GM23248 (cell line): ENCODE measurements around the gene GPR12. TPM values are rescaled to one million over a fixed set of nuclear protein-coding genes. Genes with fewer than 3 reads are reported as not detected.

Experiments used
- DNase-seq: peaks from one replicate; pipeline ENCODE4 v3.0.0-alpha.2; 2015
- H2AFZ ChIP-seq: fragments of 200-600 bp; sonication (generic); 2 replicates; pipeline ENCODE4 v1.6.1; 2016; ENCODE audit warnings: antibody characterized with exemption
- H3F3A ChIP-seq: fragments of 200-600 bp; sonication (generic); 2 replicates; pipeline ENCODE4 v1.6.1; 2016; ENCODE audit warnings: mild to moderate bottlenecking, antibody characterized with exemption, mixed run types; ENCODE audit not compliant: insufficient read depth
- H3K27ac ChIP-seq: fragments of 200-600 bp; sonication (generic); 2 replicates; pipeline ENCODE4 v1.5.1; 2016; ENCODE audit warnings: mild to moderate bottlenecking
- H3K27me3 ChIP-seq: fragments of 200-600 bp; sonication (generic); replicated peaks from 2 replicates; pipeline ENCODE4 v1.6.1; 2016; ENCODE audit warnings: mild to moderate bottlenecking; ENCODE audit not compliant: insufficient read depth
- H3K36me3 ChIP-seq: fragments of 200-600 bp; sonication (generic); 2 replicates; pipeline ENCODE4 v1.6.1; 2016; ENCODE audit warnings: low read depth, mild to moderate bottlenecking
- H3K4me1 ChIP-seq: fragments of 200-600 bp; sonication (generic); 2 replicates; pipeline ENCODE4 v1.6.1; 2016; ENCODE audit warnings: mild to moderate bottlenecking; ENCODE audit not compliant: insufficient read depth
- H3K4me2 ChIP-seq: fragments of 200-600 bp; sonication (generic); one replicate; pipeline ENCODE4 v1.6.1; 2016; ENCODE audit warnings: mild to moderate bottlenecking; ENCODE audit not compliant: unreplicated experiment
- H3K4me3 ChIP-seq: fragments of 200-600 bp; sonication (generic); 2 replicates; pipeline ENCODE4 v1.5.1; 2016; ENCODE audit warnings: mild to moderate bottlenecking
- H3K79me2 ChIP-seq: fragments of 200-600 bp; sonication (generic); 2 replicates; pipeline ENCODE4 v1.6.1; 2016; ENCODE audit warnings: mild to moderate bottlenecking; ENCODE audit not compliant: insufficient read depth
- H3K9ac ChIP-seq: fragments of 200-600 bp; sonication (generic); 2 replicates; pipeline ENCODE4 v1.6.1; 2016; ENCODE audit warnings: mild to moderate bottlenecking
- H3K9me2 ChIP-seq: fragments of 200-600 bp; sonication (generic); 2 replicates; pipeline ENCODE4 v1.6.1; 2016; ENCODE audit warnings: mixed run types, mild to moderate bottlenecking, moderate library complexity; ENCODE audit not compliant: insufficient read depth
- H3K9me3 ChIP-seq: fragments of 200-600 bp; sonication (generic); one replicate; pipeline ENCODE4 v1.6.1; 2017; ENCODE audit warnings: low read depth
- H4K20me1 ChIP-seq: fragments of 200-600 bp; sonication (generic); 2 replicates; pipeline ENCODE4 v1.6.0; 2016; ENCODE audit not compliant: insufficient read depth
- EZH2 ChIP-seq: fragments of 200-600 bp; sonication (generic); IDR thresholded peaks from 2 replicates; pipeline ENCODE4 v1.6.1; 2018; ENCODE audit warnings: antibody characterized with exemption, mild to moderate bottlenecking; ENCODE audit not compliant: insufficient read depth, poor library complexity, severe bottlenecking
- EZH2phosphoT487 ChIP-seq: fragments of 200-600 bp; sonication (generic); IDR thresholded peaks from 2 replicates; pipeline ENCODE4 v1.6.1; 2018; ENCODE audit warnings: antibody characterized with exemption, moderate library complexity, mild to moderate bottlenecking, low read depth; ENCODE audit not compliant: insufficient read depth
- WGBS, 2 experiments: methylation state at CpG; one replicate each; pipeline ENCODE4 v1.1.6; 2015 to 2017; ENCODE audit warnings: low lambda C conversion rate in 2 of 2, low coverage in 1 of 2; ENCODE audit errors: missing lambda C conversion rate in 2 of 2; 5-methylcytosine and 5-hydroxymethylcytosine counted together
- in situ Hi-C: fragments of 300-500 bp; cut with MboI; formaldehyde crosslinking; loops from 2 replicates; pipeline ENCODE4 v1.15.0; 2020
- polyA plus RNA-seq: library from polyadenylated mRNA; unstranded; fragments of >200 nt; fragmentation: Nextera tagmentation; extraction: Ambion mirVana; gene quantifications from 2 replicates; pipeline ENCODE4 v1.2.1, GENCODE V29; 2016
- total RNA-seq: library from RNA; depleted of rRNA; stranded (reverse); fragments of >200 nt; shearing (Covaris generic); gene quantifications from 2 replicates; pipeline ENCODE4 v1.2.3, GENCODE V29; 2014

Gene GPR12
- total and polyA plus RNA-seq, 2 experiments from 2014 or later = not detected

DNA sequence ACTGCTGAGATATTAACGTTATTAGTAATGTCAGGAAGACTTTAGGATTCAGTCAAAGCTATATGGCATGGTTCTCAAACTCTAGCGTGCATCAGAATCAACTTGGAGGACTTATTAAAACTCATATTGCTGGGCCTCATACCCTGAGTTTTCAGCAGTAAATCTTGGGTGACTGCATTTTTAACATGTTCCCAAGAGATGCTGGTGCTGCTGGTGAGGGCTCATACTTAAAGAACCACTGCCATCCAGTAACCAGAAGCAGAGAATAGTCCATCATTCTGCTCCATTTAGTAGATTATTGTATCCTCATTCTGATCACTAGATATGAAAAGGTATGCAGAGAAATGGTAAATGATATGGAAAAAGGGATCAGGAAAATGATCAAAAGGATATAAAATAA, 7.9 kb downstream of the GPR12 start:
- no peaks in the 10 kb centered on the region for H3K36me3 ChIP-seq
- no peaks in the 10 kb centered on the region for H3K79me2 ChIP-seq
- H3K9ac ChIP-seq = no peak overlapping the region
- no peaks in the 10 kb centered on the region for H4K20me1 ChIP-seq
- no peak overlapping the region for H2AFZ ChIP-seq
- in situ Hi-C loops = no loop called here
- no peak overlapping the region for H3K4me2 ChIP-seq
- H3K4me3 ChIP-seq = no peak overlapping the region
- H3K9me2 ChIP-seq = no peaks in the 10 kb centered on the region
- no peaks in the 10 kb centered on the region for H3K4me1 ChIP-seq
- TF ChIP-seq EZH2phosphoT487 = no peak
- no peak for TF ChIP-seq EZH2
- H3K9me3 ChIP-seq = no peaks in the 10 kb centered on the region
- no peaks in the 10 kb centered on the region for H3F3A ChIP-seq
- 10 to 24% methylated on average over 2 of the region's 2 CpGs for WGBS, 2 experiments
- H3K27ac ChIP-seq = no peak overlapping the region
- peaks cover 15% of the 10 kb centered on the region for H3K27me3 ChIP-seq
- no peak for DNase-seq

DNA sequence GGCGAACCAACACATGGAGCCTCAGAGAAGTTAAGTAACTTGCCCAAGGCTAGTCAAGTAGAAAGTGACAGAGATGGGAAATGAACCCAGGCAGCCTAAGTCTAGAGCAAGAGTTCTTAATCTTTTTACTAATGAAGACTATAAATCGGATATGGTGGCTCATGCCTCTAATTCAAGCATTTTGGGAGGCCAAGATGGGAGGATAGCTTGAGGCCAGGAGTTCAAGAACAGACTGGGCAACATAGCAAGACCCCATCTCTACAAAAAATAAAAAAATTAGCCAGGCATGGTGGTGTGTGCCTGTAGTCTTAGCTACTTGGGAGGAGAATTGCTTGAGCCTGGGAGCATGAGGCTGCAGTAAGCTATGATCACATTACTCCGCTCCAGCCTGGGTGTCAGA, 10.7 kb downstream of the GPR12 start:
- in situ Hi-C loops = no loop called here
- Histone ChIP-seq H3K4me1 (no peaks in the 10 kb centered on the region), H4K20me1 (no peaks in the 10 kb centered on the region), H3K4me3 (no peak overlapping the region), H3K9ac (no peak overlapping the region), H3K79me2 (no peaks in the 10 kb centered on the region), H3K36me3 (no peaks in the 10 kb centered on the region), H3K9me2 (no peaks in the 10 kb centered on the region), H2AFZ (no peak overlapping the region), H3K4me2 (no peak overlapping the region), H3F3A (no peaks in the 10 kb centered on the region), H3K27me3 (peaks cover 16% of the 10 kb centered on the region), H3K9me3 (no peaks in the 10 kb centered on the region), H3K27ac (no peak overlapping the region)
- no peak for DNase-seq
- TF ChIP-seq EZH2phosphoT487 (no peak), EZH2 (no peak)
- WGBS, 2 experiments = 40 to 47% methylated on average over 3 of the region's 3 CpGs

DNA sequence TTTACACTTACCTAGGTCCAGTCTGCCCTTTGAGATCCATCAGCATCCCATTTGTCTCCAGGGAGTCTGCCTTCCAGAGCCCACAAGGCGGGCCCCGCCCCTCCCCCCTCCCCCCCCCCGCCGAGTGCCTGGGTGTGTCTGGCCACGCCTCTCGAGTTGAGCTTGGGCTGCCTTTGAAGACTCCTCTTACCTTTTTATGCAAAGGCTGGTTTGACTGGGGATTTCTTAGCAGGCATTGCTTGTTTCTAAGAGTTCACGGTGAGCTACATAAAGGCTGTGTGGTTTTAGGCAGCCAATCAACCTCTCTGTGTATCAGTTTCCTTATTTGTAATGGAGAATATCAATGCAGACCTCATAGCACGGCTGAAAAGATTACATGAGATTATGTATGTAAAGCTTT, 11.3 kb downstream of the GPR12 start:
- TF ChIP-seq EZH2 (no peak), EZH2phosphoT487 (no peak)
- H3K4me3 ChIP-seq = no peak overlapping the region
- in situ Hi-C loops = no loop called here
- peaks cover 21% of the 10 kb centered on the region; the same call in 1 of the 2 replicates for H3K27me3 ChIP-seq
- H3K9me2 ChIP-seq = no peaks in the 10 kb centered on the region
- no peak overlapping the region for H3K4me2 ChIP-seq
- WGBS, 2 experiments = 28 to 37% methylated on average over 6 to 8 of the region's 8 CpGs
- no peak overlapping the region for H3K9ac ChIP-seq
- no peaks in the 10 kb centered on the region for H4K20me1 ChIP-seq
- H3K36me3 ChIP-seq = no peaks in the 10 kb centered on the region
- no peaks in the 10 kb centered on the region for H3F3A ChIP-seq
- H3K9me3 ChIP-seq = no peaks in the 10 kb centered on the region
- DNase-seq = no peak
- H3K4me1 ChIP-seq = no peaks in the 10 kb centered on the region
- H3K27ac ChIP-seq = no peak overlapping the region
- H2AFZ ChIP-seq = no peak overlapping the region
- no peaks in the 10 kb centered on the region for H3K79me2 ChIP-seq

DNA sequence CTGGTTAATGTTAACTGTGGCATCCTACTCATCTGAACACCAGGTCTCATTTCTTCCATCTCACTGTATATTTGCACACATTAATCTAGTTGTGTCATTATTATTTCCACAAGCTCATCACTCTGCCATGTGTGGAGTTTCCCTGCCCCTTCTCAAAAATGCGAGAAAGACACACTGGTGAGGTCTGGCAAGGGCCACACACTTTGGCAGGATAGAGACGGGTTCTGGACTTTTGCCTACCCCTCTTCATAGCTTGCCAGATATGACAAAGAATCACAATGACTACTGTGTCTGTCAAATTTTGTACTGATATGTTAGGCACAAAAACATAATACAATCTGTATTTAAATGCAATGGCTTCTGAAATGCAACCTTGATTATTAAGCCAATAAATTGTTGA, 12.9 kb downstream of the GPR12 start:
- no peaks in the 10 kb centered on the region for H3K79me2 ChIP-seq
- no peak overlapping the region for H3K4me2 ChIP-seq
- H4K20me1 ChIP-seq = no peaks in the 10 kb centered on the region
- no peak overlapping the region for H2AFZ ChIP-seq
- H3F3A ChIP-seq = no peaks in the 10 kb centered on the region
- H3K9me2 ChIP-seq = no peaks in the 10 kb centered on the region
- TF ChIP-seq EZH2 (no peak), EZH2phosphoT487 (no peak)
- H3K9ac ChIP-seq = no peak overlapping the region
- no peak for DNase-seq
- WGBS, 2 experiments = 4 to 9% methylated on average over 2 of the region's 2 CpGs
- H3K4me3 ChIP-seq = no peak overlapping the region
- H3K27me3 ChIP-seq = peaks cover 30% of the 10 kb centered on the region; the same call in 1 of the 2 replicates
- no peaks in the 10 kb centered on the region for H3K36me3 ChIP-seq
- in situ Hi-C loops = no loop called here
- no peaks in the 10 kb centered on the region for H3K4me1 ChIP-seq
- H3K9me3 ChIP-seq = no peaks in the 10 kb centered on the region
- no peak overlapping the region for H3K27ac ChIP-seq

DNA sequence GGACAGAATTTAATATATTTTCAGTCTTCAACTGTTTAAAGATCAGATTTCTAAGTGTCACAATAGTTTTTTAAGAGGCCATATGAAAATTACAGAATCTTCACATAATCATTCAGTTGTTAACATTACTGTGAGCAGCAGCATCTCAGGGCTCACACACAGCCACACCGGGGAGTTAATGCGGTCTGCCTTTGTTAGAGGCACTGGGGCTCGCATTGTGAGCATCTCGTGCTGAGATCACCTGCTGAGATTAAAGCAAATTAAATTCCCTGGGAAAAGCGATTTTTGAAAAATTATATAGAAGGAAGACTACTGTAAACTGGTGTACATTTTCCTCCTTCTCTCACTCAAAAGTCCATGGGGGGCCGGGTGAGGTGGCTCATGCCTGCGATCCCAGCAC, 16.6 kb downstream of the GPR12 start:
- in situ Hi-C loops = no loop called here
- H3K36me3 ChIP-seq = no peaks in the 10 kb centered on the region
- TF ChIP-seq EZH2phosphoT487 (no peak), EZH2 (no peak)

More for the DNA sequence above, 16.6 kb downstream of the GPR12 start:
- Histone ChIP-seq H3K4me2 (no peak overlapping the region), H3F3A (no peaks in the 10 kb centered on the region), H4K20me1 (no peaks in the 10 kb centered on the region), H2AFZ (no peak overlapping the region), H3K4me3 (no peak overlapping the region), H3K79me2 (no peaks in the 10 kb centered on the region), H3K9ac (no peak overlapping the region), H3K9me3 (no peaks in the 10 kb centered on the region), H3K4me1 (no peaks in the 10 kb centered on the region), H3K27ac (no peak overlapping the region), H3K9me2 (no peaks in the 10 kb centered on the region), H3K27me3 (peaks cover 35% of the 10 kb centered on the region; the same call in 1 of the 2 replicates)
- 39 to 41% methylated on average over 7 of the region's 7 CpGs for WGBS, 2 experiments
- no peak for DNase-seq
